NCI-H146 treated with DMSO at 0.1 percent for 48 hours (cell line): ENCODE measurements around the gene ISG15.

Experiments used
- DNase-seq: peaks from one replicate; lab custom pipeline; 2025; ENCODE audit not compliant: unreplicated experiment; lab: John Stamatoyannopoulos, UW

The ISG15 gene

DNA sequence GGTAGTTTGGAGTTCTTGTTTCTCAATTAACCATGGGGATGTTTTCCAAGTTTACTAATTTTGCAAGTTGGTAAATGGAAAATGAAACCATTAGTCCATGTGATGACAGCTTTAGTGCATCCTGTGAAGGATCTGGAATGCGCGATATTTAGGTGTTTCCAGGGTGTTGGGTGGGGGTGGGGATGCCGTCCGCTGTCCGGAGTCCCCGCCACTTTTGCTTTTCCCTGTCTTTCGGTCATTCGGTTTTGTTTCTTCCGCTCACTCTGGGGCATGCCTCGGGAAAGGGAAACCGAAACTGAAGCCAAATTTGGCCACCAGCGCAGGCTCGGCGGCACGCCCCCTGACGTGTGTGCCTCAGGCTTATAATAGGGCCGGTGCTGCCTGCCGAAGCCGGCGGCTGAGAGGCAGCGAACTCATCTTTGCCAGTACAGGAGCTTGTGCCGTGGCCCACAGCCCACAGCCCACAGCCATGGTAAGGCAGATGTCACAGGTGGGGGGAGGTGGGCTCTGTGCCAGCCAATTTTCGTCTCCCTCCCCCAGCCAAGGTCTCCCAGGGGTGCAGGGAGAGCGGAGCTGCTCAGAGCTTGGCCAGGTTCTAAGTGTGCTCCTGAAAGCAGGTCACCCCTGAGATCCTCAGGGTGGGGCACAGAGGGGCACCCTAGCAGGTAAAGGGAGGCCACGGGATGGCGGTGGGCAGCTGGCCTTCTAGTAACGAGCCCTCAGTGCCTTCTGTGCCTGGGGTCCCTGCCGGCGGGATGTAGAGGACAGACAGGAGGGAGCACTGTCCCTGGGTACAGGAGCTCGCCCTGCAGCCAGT lies at the start of gene ISG15:
Gene ISG15 (plus strand): TSS at position 393 of the 817 bp plus-strand sequence. CDS start 77 bp downstream, at position 470.
- DNase-seq: no peak

DNA sequence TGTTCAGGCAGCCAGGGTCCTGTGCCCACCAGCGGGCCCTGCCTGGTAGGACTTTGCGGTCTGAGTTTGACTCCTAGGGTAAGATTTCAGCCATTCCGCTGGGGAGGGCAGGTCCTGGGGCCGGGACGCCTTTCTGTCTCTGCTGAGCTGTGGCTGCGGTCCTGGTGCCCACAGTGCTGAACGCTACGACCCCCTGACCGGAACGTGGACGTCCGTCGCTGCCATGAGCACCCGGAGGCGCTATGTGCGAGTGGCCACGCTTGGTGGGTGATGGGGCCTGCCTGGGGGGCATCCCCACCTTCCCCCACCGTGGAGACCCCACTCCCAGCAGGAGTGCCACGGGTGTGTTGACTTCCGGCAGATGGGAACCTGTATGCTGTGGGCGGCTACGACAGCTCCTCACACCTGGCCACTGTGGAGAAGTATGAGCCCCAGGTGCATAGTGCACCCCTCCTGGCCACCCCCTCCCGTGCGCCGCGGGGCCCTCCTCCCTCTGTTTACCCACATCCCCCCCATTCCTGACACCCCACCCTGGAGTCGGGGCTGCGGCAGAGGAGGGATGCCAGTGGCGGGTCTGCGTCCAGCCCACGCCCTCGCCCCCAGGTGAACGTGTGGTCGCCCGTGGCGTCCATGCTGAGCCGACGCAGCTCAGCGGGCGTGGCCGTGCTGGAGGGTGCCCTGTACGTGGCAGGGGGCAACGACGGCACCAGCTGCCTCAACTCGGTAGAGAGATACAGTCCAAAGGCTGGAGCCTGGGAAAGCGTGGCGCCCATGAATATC lies 49.4 kb upstream of the ISG15 start:
- DNase-seq: no peak

DNA sequence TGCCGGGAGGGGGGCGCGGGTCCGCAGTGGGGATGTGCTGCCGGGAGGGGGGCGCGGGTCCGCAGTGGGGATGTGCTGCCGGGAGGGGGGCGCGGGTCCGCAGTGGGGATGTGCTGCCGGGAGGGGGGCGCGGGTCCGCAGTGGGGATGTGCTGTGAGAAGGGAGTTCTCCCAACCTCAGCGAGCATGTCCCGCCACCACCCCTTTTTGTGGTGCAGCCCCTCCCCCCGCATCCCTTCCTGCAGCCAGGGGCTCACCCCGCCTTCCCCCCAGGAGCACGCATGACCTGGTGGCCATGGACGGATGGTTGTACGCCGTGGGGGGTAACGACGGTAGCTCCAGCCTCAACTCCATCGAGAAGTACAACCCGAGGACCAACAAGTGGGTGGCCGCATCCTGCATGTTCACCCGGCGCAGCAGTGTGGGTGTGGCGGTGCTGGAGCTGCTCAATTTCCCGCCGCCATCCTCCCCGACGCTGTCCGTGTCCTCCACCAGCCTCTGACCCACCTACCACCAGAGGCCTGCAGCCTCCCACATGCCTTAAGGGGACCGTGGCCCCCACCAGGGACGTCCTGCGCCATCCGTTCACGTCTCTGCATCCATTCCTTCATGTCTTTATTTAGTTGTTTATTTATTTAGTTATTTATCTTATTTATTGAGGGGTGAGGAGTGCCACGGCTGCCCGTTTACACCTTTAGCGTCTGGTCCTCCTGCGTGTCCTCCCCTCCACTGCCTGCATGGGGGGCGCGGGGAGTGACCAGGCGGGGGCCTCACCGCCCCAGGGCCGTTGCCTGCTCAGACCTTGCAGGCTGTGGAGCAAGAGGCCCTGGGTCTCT lies 48.4 kb upstream of the ISG15 start:
- DNase-seq: no peak

DNA sequence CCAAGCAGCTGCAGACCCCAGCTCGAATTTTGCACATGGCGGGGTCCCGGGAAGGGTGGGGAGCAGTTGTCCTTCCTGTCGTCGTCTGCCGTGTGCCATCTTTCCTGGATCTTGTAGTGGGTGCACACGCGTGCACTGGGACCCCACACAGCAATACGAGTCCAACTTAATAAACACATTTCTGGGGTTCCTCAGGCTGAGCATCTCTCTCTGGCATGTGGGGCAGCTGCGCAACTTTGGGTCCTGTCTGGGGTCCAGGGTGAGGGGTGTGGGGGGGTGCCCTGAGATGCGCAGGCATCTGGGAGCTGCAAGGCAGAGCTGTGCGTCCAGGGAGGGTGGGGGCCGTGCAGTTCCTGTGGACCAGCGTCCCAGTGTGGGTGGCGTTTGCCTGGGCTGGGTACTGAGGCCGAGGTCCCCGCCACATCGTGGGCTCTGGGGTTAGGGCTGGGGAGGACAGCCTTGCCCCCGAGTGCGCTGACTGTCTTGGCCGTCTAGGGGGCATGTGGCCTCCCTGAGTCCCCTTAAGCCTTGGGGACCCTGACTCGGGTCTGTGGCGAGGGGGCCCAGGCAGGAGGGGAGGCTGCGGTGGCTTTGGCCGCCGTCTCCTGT lies 47.7 kb upstream of the ISG15 start:
- no peak for DNase-seq

DNA sequence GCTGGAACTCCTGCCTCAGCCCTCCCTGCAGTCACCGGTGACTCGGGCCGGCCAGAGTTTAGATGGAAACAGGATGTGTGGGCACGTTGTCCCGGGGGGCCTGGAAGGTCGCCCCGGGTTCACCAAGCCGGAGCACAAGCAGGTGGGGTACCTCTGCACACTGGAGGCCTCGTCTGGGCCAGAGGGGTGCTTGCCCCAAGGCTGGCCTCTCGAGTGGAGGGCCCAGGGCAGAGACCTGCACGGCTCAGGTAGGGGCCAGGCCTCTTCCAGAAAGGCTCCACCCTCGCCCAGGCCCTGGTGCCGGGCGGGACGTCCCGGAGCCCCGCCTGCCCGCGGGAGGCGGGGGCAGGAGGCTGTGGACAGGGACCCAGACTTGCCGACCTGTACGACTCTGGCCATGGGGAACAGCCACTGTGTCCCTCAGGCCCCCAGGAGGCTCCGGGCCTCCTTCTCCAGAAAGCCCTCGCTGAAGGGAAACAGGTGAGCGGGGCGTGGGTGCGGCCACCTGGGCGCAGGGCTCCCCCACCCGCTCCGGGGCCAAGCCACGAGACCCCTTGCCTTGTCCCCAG lies 47.1 kb upstream of the ISG15 start, which contains the start of gene PLEKHN1:
Gene PLEKHN1 (plus strand): TSS at position 348 of the 569 bp plus-strand sequence. CDS start 50 bp downstream, at position 398.
- DNase-seq: no peak

DNA sequence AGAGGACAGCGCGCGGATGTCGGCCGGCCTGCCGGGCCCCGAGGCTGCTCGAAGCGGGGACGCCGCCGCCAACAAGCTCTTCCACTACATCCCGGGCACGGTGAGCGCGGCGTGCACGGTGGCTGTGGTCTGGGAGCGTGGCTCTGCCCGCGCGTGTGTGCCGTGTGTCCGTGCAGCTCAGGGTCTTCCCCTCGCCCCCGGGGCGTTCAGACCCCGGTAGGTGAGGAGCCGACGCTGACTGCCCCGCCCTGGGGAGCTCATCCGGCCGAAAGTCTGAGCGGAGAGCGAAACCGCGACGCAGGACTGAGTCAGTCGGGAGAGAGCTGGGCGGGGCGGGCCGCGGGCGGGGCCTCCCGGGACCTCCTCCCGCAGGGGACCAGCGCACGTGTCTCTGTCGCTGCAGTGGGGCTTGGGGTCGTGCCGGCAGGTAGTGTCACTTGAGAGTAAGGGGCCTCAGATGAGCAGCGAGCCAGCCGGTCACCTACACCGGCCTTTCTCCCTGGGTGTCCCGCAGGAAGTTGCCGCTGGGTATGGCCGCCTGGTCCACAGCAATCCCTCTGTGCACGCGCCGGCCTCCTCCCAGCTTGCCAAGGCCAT lies 46.5 kb upstream of the ISG15 start:
- DNase-seq: no peak

DNA sequence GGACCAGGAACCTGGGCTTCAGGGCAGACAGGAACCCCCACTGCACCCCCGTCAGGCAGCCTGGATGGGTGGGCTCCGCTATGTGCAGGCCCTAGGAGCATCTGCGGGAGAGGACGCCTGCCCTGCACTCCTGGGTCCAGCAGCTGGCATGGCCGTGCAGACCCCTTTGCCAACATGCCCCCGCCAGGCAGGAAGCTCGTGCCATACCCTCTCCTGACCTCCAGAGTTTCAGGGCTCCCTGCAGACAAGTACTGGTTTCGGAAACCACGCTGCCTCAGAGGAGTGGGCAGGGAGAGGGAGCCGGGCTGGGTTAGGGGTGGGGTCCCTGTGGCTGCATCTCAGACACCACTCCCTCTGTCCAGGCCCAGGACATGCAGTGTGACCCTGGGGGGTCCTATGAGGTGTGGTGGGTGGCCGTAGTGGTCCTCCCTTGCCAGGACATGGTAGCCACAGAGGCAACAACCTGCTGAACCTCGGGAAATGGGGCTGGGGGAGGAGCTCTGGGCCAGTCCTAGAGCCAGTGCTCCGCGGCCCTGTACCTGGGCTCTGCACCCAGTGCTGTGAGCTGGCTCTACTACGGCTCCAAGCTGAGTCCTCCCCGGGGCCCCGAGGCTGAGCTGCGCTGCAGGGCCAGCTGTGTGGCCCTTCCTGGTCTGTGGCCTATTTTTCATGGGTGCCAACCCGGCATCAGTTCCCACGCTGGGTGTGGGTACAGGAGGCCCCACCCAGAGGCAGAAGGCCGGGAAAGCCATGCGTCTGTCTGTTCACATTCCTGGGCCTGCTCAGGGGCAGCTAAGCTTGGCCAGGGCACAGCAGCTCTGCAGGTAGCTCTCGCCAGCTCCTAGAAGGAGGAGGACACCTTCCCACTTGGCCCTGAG lies 45.6 kb upstream of the ISG15 start:
- DNase-seq: no peak

DNA sequence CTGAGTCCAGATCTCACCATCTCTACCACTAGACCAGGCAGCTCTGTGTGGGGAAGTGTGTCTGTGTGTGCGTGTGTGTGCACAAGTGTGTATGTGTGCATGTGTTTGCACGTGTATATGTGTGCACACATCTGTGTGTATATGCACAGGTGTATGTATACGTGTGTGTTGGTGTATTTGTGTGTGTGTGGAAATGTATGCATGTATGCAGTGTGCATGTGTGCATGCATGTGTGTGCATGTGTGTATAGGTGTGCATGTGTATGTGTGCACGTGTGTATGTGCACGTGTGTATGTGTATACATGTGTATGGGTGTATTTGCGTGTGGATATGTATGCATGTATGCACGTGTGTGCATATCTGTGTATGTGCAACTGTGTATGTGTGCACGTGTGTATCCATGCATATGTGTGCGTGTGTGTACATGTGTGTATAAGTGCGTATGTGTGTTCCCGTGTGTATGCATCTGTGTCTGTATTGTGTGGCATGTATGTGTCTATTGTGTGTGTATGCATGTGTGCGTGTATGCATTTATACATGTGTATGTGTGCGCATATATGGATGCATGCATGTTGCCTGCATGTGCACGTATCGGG lies 43.9 kb upstream of the ISG15 start:
- DNase-seq: no peak

DNA sequence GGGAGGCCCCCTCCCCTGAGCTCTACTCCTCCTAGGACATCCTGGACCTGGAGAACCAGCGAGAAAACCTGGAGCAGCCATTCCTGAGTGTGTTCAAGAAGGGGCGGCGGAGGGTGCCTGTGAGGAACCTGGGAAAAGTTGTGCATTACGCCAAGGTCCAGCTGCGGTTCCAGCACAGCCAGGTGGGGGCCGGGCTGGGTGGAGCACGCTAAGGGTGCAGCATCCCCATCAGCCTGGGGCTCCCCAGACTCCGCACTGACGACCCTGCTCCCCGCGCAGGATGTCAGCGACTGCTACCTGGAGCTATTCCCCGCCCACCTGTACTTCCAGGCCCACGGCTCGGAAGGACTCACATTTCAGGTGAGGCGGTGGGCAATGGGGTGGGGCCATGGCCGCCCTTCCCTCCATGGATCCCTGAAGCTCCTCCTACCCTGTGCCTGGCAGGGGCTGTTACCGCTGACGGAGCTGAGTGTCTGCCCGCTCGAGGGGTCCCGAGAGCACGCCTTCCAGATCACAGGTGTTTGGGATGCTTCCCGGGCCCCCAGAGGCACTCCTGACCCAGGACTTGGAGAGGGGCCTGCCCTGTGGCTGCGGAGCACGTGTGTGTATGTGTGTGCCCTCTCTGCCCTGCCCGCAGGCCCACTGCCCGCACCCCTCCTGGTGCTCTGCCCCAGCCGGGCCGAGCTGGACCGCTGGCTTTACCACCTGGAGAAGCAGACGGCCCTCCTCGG lies 42.9 kb upstream of the ISG15 start:
- no peak for DNase-seq

DNA sequence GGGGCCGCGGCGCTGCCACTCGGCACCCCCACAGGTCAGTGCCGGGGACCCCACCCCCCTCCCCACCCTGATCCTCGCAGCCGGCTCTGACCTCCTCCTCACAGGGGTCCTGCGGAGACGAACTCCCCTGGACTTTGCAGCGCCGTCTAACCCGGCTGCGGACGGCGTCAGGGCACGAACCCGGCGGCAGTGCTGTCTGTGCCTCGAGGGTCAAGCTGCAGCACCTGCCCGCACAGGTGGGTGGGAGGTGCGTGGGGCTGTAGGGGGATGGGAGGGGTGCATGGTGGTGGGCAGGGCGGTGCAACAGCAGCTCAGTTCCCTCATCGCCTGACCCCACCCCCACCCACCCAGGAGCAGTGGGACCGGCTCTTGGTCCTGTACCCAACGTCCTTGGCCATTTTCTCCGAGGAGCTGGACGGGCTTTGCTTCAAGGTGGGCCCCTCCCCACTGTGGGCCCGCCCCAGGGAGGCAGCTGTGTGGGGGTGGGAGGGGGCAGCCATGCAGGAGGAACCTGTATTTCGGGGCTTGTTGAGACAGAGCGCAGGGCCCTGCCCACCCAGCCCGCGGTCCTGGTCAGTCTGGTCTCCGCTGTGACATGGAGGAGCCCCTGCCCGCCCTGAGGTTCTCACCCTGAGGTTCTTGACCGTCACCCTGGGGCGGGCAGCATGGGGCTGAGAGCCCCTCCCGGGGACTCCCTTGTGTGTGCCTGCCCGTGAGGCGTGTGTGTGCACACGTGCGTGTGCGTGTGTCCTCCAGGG lies 42.1 kb upstream of the ISG15 start:
- no peak for DNase-seq

DNA sequence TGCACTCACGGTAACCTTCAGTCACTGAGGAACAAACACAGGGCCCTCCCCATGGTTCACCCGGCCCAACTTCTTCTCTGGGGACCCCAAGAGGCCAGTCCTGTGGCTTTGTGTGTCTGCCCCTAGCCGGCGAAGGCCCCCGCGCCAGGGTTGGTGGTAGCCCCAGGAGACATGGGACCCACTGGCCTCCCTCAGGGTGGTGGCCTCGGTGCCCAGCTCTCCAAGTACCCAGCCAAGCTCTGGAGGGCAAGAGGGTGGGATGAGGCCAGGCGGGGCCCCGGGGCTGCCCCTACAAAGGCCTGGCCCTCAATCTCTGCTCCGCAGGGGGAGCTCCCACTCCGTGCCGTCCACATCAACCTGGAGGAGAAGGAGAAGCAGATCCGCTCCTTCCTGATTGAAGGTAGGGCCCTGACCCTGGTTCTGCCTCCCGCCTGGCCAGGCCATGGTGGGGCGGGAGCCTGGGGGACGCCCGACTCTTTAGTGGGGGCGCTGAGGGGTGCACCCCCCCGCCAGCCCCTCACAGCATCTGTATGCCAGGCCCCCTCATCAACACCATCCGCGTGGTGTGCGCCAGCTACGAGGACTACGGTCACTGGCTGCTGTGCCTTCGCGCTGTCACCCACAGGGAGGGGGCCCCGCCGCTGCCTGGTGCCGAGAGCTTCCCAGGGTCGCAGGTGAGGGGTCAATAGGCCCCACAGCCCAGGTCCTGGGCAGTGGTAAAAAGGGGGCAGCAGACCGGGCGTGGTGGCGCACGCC lies 41.4 kb upstream of the ISG15 start:
- DNase-seq: no peak

DNA sequence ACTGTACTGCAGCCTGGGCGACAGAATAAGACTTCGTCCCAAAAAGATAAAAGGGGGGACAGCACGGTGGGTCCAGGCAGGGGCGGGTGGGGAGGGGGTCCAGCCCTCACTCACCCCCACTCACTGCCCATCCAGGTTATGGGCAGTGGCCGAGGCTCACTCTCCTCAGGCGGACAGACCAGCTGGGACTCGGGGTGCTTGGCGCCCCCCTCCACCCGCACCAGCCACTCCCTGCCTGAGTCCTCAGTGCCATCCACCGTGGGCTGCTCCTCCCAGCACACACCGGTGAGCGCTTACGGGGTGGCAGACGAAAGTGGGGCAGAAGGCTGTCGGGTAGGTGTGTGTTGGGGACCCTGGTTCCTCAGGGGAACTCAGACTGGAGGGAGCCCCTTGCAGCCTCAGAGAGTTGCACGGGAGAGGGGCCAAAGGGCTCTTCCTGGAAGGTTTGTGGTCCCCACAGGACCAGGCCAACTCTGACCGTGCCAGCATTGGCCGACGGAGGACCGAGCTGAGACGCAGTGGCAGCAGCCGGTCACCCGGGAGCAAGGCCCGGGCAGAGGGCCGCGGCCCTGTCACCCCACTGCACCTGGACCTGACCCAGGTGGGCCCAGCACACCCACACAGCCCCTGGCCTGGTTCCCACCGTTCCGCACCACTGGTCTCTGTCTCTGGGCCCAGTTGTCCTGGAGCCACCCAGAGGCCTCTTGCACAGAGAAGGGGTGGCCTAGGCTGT lies 40.4 kb upstream of the ISG15 start:
- no peak for DNase-seq

DNA sequence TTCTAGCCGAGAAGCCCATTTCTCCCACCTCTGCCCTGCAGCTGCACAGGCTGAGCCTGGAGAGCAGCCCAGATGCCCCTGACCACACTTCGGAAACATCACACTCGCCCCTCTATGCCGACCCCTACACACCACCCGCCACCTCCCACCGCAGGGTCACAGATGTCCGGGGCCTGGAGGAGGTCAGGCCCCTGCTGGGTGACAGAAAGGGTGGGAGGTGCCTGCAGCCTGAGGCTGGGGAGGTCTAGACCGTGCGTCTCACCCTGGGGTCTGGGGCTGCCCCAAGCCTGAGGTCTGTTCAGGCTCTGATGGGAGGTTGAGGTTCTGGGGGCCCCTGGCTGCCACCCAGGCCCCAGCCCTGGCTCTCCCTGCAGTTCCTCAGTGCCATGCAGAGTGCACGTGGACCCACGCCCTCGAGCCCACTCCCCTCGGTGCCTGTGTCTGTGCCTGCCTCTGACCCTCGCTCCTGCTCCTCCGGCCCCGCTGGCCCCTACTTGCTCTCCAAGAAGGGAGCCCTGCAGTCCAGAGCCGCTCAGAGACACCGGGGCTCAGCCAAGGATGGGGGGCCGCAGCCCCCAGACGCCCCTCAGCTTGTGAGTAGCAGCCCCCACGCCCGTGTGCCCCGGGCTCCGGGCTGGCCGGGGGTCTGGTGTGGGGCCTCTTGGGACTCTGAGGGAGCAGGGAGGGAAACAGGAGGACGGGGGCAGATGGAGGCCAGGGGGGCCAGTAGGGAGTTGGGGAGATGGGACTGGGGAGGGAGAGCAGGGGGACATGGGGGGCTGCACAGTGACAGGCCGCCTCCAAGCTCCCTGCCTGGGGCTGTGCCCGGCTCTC lies 39.6 kb upstream of the ISG15 start:
- no peak for DNase-seq

DNA sequence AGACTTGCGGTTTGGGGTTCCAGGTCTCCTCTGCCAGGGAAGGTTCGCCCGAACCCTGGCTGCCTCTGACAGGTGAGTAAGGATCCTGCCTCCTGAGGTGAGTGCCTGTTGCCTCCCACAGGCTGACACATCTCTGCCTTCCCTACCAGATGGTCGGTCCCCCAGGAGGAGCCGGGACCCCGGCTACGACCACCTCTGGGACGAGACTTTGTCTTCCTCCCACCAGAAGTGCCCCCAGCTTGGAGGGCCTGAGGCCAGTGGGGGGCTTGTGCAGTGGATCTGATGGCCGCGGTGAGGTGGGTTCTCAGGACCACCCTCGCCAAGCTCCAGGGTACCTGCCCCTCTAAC lies 39.0 kb upstream of the ISG15 start:
- DNase-seq: no peak

DNA sequence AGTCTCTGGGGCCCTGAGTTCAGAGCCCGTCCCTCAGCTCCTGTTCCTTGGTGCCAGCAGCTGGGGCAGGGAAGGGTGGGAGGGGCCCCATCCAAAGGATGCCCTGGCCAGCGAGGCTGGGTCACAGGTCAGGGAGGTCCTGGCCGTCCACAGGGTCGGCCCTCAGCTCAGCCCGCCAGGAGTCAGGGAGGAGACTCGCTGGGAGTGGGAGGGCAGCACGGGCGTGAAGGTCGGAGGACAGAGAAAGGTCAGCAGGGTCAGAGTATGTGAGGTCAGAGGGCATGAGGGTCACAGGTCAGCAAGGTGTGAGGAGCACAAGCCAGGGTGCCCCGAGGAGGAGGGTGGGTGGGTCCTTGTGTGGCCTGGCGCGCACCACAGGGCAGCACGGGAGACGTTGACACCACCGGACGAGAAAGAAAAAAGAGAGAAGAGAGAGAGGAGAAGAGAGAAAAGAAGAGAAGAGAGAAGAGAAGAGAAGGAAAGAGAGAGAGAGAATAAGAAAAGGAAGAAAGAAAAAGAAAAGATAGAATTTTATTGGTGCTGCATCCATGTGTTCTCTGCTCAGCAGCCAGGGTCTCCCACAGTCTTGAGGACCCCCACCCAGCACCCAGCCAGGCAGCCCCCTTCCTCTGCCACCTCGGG lies 38.5 kb upstream of the ISG15 start:
- DNase-seq: no peak
